ENCODE measurements around the gene SREK1IP1.
A peak's percentile ranks its signal among the peaks of the same experiment; 100 is the strongest.

Gene SREK1IP1

GRCh38 chr5:64788156-64788555 lies 19.7 kb upstream of the SREK1IP1 start:
- TF ChIP-seq CTCF (IDR thresholded peaks at IDR 0.05; ENCODE audit: low read depth, low read length), result no peak
- DNase-seq (ENCODE audit: low read depth, low spot score), result no peak
- no peak overlapping the region for H3K4me3 ChIP-seq (ENCODE audit: low read depth, low read length)
- in situ Hi-C loops (cut with HindIII; ENCODE audit: low sequenced_read_pairs), result no loop called here

GRCh38 chr5:64786372-64786771 lies 17.9 kb upstream of the SREK1IP1 start:
- no peak overlapping the region for H3K4me3 ChIP-seq (ENCODE audit: low read depth, low read length)
- no peak for TF ChIP-seq CTCF (IDR thresholded peaks at IDR 0.05; ENCODE audit: low read depth, low read length)
- DNase-seq (ENCODE audit: low read depth, low spot score), result no peak
- in situ Hi-C loops (cut with HindIII; ENCODE audit: low sequenced_read_pairs), result no loop called here

- in situ Hi-C loops (cut with HindIII; ENCODE audit: low sequenced_read_pairs), result no loop called here
- no peak overlapping the region for H3K4me3 ChIP-seq (ENCODE audit: low read depth, low read length)
- TF ChIP-seq CTCF (IDR thresholded peaks at IDR 0.05; ENCODE audit: low read depth, low read length), result peak; percentile 75
- DNase-seq (ENCODE audit: low read depth, low spot score), result peak; percentile 82
Observed at GRCh38 chr5:64784451-64785025, 16.0 kb upstream of the SREK1IP1 start.

- no peak for TF ChIP-seq CTCF (IDR thresholded peaks at IDR 0.05; ENCODE audit: low read depth, low read length)
- H3K4me3 ChIP-seq (ENCODE audit: low read depth, low read length), result no peak overlapping the region
- DNase-seq (ENCODE audit: low read depth, low spot score), result no peak
- in situ Hi-C loops (cut with HindIII; ENCODE audit: low sequenced_read_pairs), result no loop called here
Observed at GRCh38 chr5:64775291-64775690, 6.8 kb upstream of the SREK1IP1 start.

- in situ Hi-C loops (cut with HindIII; ENCODE audit: low sequenced_read_pairs), result no loop called here
- H3K4me3 ChIP-seq (ENCODE audit: low read depth, low read length), result no peak overlapping the region
- DNase-seq (ENCODE audit: low read depth, low spot score), result no peak
- no peak for TF ChIP-seq CTCF (IDR thresholded peaks at IDR 0.05; ENCODE audit: low read depth, low read length)
Observed at GRCh38 chr5:64773533-64773932, 5.0 kb upstream of the SREK1IP1 start.

- in situ Hi-C loops (cut with HindIII; ENCODE audit: low sequenced_read_pairs), result no loop called here
- H3K4me3 ChIP-seq (ENCODE audit: low read depth, low read length), result no peak overlapping the region
- TF ChIP-seq CTCF (IDR thresholded peaks at IDR 0.05; ENCODE audit: low read depth, low read length), result no peak
- no peak for DNase-seq (ENCODE audit: low read depth, low spot score)
Observed at GRCh38 chr5:64771736-64772135, 3.2 kb upstream of the SREK1IP1 start.

GRCh38 chr5:64769855-64770254 lies 1.4 kb upstream of the SREK1IP1 start:
- DNase-seq (ENCODE audit: low read depth, low spot score), result no peak
- peak overlapping the region; percentile 91 for H3K4me3 ChIP-seq (ENCODE audit: low read depth, low read length)
- in situ Hi-C loops (cut with HindIII; ENCODE audit: low sequenced_read_pairs), result no loop called here
- TF ChIP-seq CTCF (IDR thresholded peaks at IDR 0.05; ENCODE audit: low read depth, low read length), result no peak

Data from astrocyte of the spinal cord (primary cell).